Measurements from ENCODE around the gene SPINK5.

SPINK5 gene

GRCh38 chr5:148179234-148179824, 115.5 kb downstream of the SPINK5 start:
- no peak for DNase-seq

GRCh38 chr5:148186248-148187003, 122.6 kb downstream of the SPINK5 start:
- DNase-seq, result peak; percentile 21

Data from CD4-positive, alpha-beta T cell treated with Interleukin-15 for 1 hour (primary cell).